ENCODE data around the gene SH3PXD2A. TPM values are rescaled to one million over a fixed set of nuclear protein-coding genes. Genes with fewer than 3 reads are reported as not detected.

SH3PXD2A gene, protein sequence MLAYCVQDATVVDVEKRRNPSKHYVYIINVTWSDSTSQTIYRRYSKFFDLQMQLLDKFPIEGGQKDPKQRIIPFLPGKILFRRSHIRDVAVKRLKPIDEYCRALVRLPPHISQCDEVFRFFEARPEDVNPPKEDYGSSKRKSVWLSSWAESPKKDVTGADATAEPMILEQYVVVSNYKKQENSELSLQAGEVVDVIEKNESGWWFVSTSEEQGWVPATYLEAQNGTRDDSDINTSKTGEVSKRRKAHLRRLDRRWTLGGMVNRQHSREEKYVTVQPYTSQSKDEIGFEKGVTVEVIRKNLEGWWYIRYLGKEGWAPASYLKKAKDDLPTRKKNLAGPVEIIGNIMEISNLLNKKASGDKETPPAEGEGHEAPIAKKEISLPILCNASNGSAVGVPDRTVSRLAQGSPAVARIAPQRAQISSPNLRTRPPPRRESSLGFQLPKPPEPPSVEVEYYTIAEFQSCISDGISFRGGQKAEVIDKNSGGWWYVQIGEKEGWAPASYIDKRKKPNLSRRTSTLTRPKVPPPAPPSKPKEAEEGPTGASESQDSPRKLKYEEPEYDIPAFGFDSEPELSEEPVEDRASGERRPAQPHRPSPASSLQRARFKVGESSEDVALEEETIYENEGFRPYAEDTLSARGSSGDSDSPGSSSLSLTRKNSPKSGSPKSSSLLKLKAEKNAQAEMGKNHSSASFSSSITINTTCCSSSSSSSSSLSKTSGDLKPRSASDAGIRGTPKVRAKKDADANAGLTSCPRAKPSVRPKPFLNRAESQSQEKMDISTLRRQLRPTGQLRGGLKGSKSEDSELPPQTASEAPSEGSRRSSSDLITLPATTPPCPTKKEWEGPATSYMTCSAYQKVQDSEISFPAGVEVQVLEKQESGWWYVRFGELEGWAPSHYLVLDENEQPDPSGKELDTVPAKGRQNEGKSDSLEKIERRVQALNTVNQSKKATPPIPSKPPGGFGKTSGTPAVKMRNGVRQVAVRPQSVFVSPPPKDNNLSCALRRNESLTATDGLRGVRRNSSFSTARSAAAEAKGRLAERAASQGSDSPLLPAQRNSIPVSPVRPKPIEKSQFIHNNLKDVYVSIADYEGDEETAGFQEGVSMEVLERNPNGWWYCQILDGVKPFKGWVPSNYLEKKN
- polyA plus RNA-seq (2011; rRNA removed) = 43.9 and 50.2 TPM in 2 replicates
- polyA minus RNA-seq (2011; rRNA and poly(A)+ RNA removed) = 48.0 and 49.7 TPM in 2 replicates

DNA sequence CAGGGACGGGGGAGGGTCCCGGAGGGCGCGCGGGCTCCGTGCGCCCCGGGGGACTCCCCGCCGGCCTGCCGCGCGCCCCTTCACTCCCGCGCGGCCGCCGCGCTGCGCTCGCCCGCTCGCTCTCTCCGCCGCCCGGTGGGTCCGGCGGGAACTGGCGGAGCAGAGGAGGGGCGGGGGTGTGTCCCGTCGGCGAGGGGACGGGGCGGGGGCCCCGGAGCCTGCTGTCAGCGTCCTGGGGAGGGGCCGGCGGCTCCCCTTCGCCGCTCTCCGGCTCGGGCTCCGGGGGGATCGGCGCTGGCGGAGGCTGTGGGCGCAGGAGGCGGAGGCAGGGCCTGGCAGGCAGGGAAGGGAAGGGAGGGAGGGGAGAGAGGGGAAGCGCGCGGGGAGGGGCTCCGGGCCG lies at the start of gene SH3PXD2A:
TSS of gene SH3PXD2A (minus strand) at position 153 of the 400 bp plus-strand sequence. CDS start 310 bp downstream, outside the sequence.
- ChIA-PET CTCF (interaction anchor here (1.0 to 12.8 kb wide), 11 partner anchors 17 to 169 kb away, joined by 3 to 160 read pairs (median 6); no protein-coding TSS in a partner anchor), POLR2A (no interaction called here)
- no peaks in the 10 kb centered on the region for H3K36me3 ChIP-seq (ENCODE audit: control insufficient read depth, insufficient read depth, low read length)
- TF ChIP-seq, protein P1, sequence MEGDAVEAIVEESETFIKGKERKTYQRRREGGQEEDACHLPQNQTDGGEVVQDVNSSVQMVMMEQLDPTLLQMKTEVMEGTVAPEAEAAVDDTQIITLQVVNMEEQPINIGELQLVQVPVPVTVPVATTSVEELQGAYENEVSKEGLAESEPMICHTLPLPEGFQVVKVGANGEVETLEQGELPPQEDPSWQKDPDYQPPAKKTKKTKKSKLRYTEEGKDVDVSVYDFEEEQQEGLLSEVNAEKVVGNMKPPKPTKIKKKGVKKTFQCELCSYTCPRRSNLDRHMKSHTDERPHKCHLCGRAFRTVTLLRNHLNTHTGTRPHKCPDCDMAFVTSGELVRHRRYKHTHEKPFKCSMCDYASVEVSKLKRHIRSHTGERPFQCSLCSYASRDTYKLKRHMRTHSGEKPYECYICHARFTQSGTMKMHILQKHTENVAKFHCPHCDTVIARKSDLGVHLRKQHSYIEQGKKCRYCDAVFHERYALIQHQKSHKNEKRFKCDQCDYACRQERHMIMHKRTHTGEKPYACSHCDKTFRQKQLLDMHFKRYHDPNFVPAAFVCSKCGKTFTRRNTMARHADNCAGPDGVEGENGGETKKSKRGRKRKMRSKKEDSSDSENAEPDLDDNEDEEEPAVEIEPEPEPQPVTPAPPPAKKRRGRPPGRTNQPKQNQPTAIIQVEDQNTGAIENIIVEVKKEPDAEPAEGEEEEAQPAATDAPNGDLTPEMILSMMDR (IDR thresholded peaks at IDR 0.05; ENCODE audit: insufficient read depth, low read depth, low read length) = no peak
- no peak for DNase-seq (ENCODE audit: low read depth)
- H3K4me3 ChIP-seq (ENCODE audit: low read depth, low read length) = peak within 1 kb of the TSS; percentile 66
- H3K27me3 ChIP-seq (ENCODE audit: control insufficient read depth, insufficient read depth, low read length) = no peaks in the 10 kb centered on the region

DNA sequence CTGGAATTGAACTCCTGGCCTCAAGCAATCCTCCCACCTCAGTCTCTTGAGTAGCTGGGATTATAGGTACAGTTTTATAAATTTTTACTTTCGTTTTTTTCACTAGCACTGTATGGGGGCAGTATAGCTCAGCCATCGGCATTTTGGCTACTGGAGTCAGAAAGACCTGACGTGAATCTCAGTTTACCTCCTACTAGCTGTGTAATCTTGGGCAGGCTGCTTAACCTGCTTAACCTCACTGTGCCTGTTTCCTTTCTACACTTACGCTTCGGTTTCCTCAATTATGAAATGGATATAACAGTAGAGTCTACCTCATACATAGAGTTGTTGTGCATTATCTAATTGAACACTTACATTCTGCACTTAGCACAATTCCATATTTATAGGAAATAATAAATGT lies 45.9 kb upstream of the SH3PXD2A start:
- H3K4me3 ChIP-seq (ENCODE audit: low read depth, low read length) = no peak overlapping the region
- TF ChIP-seq, protein P1 (IDR thresholded peaks at IDR 0.05; ENCODE audit: insufficient read depth, low read depth, low read length) = no peak
- no peaks in the 10 kb centered on the region for H3K36me3 ChIP-seq (ENCODE audit: control insufficient read depth, insufficient read depth, low read length)
- POLR2A ChIA-PET = no interaction called here
- H3K27me3 ChIP-seq (ENCODE audit: control insufficient read depth, insufficient read depth, low read length) = no peaks in the 10 kb centered on the region
- no peak for DNase-seq (ENCODE audit: low read depth)
- CTCF ChIA-PET = interaction anchor here (0.6 to 4.4 kb wide), 3 partner anchors 14 to 75 kb away, joined by 3 to 20 read pairs (median 6); no protein-coding TSS in a partner anchor

DNA sequence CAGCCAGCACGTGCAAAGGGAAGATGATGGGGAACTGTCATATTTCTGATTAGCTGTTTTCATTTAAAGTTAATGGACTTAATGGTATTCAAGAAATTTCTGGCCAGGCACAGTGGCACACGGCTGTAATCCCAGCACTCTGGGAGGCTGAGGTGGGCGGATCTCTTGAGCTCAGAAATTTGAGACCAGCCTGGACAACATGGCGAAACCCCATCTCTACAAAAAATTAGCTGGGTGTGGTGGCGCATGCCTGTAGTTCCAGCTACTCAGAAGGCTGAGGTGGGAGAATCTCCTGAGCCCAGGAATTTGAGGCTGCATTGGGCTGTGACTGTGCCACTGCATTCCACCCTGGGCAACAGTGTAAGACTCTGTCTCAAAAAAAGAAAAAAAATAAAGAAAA lies 43.9 kb upstream of the SH3PXD2A start:
- no peak overlapping the region for H3K4me3 ChIP-seq (ENCODE audit: low read depth, low read length)
- DNase-seq (ENCODE audit: low read depth) = no peak
- ChIA-PET CTCF (interaction anchor here (1.0 to 4.4 kb wide), 2 partner anchors 12 to 223 kb away, joined by 3 to 20 read pairs; partner anchors contain the start of gene SFR1), POLR2A (no interaction called here)
- no peaks in the 10 kb centered on the region for H3K36me3 ChIP-seq (ENCODE audit: control insufficient read depth, insufficient read depth, low read length)
- TF ChIP-seq, protein P1 (IDR thresholded peaks at IDR 0.05; ENCODE audit: insufficient read depth, low read depth, low read length) = no peak
- no peaks in the 10 kb centered on the region for H3K27me3 ChIP-seq (ENCODE audit: control insufficient read depth, insufficient read depth, low read length)

DNA sequence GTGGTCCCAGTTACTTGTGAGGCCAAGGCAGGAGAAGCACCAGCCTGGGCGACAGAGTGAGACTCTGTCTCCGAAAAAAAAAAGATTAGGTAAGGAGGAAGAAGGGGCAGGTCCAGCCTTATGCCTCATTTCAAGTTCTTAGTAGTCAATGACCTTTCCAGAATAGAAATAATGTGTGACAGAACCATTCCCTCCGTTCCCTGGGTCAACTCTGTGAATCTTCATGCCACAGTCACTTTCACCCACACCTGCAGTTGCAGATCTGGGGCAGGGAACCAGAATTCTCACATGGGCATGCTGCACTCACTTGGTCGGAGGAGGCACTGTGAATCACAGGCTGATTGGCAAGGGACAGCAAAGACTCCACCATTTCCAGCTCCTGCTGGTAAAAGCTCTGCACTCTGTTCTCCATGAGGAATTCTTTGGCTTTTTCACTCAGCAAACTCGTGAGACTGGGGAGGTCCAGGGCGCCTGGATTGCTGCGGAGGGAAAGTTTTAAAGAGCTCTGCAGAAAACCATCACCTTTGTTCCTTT lies 41.9 kb upstream of the SH3PXD2A start:
- ChIA-PET CTCF (interaction anchor here (4.4 kb wide), 1 partner anchor 10 kb away, joined by 20 read pairs; no protein-coding TSS in a partner anchor), POLR2A (no interaction called here)
- DNase-seq (ENCODE audit: low read depth) = no peak
- no peaks in the 10 kb centered on the region for H3K36me3 ChIP-seq (ENCODE audit: control insufficient read depth, insufficient read depth, low read length)
- no peaks in the 10 kb centered on the region for H3K27me3 ChIP-seq (ENCODE audit: control insufficient read depth, insufficient read depth, low read length)
- no peak overlapping the region for H3K4me3 ChIP-seq (ENCODE audit: low read depth, low read length)
- TF ChIP-seq, protein P1 (IDR thresholded peaks at IDR 0.05; ENCODE audit: insufficient read depth, low read depth, low read length) = no peak

All from BJ (cell line).